A673 (cell line): ENCODE measurements around the gene NLRC5. TPM values are rescaled to one million over a fixed set of nuclear protein-coding genes. Genes with fewer than 3 reads are reported as not detected.

ENCODE experiments used
- BruUV-seq: library from RNA; stranded (reverse); fragments of 400-500 nt; replicated peaks from 2 replicates; lab custom pipeline; 2021; lab: Mats Ljungman, UMichigan
- CTCF ChIA-PET: fragments of 300-600 bp; sonication (Branson Sonifier 250); formaldehyde crosslinking; loops from one replicate; lab custom pipeline; 2022; ENCODE audit warnings: antibody characterized with exemption; lab: Charles Lee
- POLR2A ChIA-PET: fragments of 300-600 bp; sonication (Branson Sonifier 250); formaldehyde crosslinking; loops from one replicate; lab custom pipeline; 2022; ENCODE audit warnings: antibody characterized with exemption; ENCODE audit not compliant: low non-redundant PET; lab: Charles Lee
- DNase-seq: peaks from one replicate; pipeline ENCODE4 v3.0.0-alpha.2; 2015; ENCODE audit warnings: low spot score
- H3K27ac ChIP-seq: fragments of 200-600 bp; sonication (generic); 2 replicates; pipeline ENCODE4 v1.5.1; 2016; ENCODE audit warnings: mixed run types, low read depth, mild to moderate bottlenecking, mixed read lengths, antibody characterized with exemption, low read length; ENCODE audit not compliant: poor library complexity, severe bottlenecking
- H3K27me3 ChIP-seq: fragments of 200-600 bp; sonication (generic); replicated peaks from 2 replicates; pipeline ENCODE4 v1.6.1; 2017; ENCODE audit warnings: mixed run types, low read depth, mild to moderate bottlenecking, mixed read lengths, antibody characterized with exemption, low read length; ENCODE audit not compliant: insufficient read depth, poor library complexity
- H3K36me3 ChIP-seq: fragments of 200-600 bp; sonication (generic); 2 replicates; pipeline ENCODE4 v1.6.1; 2016; ENCODE audit warnings: mixed run types, mild to moderate bottlenecking, mixed read lengths, antibody characterized with exemption, low read length; ENCODE audit not compliant: insufficient read depth, poor library complexity, severe bottlenecking
- H3K4me1 ChIP-seq: fragments of 200-600 bp; sonication (generic); 2 replicates; pipeline ENCODE4 v1.6.1; 2017; ENCODE audit warnings: mixed run types, mild to moderate bottlenecking, mixed read lengths, antibody characterized with exemption, low read length; ENCODE audit not compliant: insufficient read depth, poor library complexity, severe bottlenecking
- H3K4me3 ChIP-seq: fragments of 200-600 bp; sonication (generic); 2 replicates; pipeline ENCODE4 v1.5.1; 2016; ENCODE audit warnings: low read depth, mixed run types, mild to moderate bottlenecking, mixed read lengths, low read length; ENCODE audit not compliant: poor library complexity, severe bottlenecking
- H3K9me3 ChIP-seq: fragments of 200-600 bp; sonication (generic); 2 replicates; pipeline ENCODE4 v1.6.1; 2016; ENCODE audit warnings: mixed run types, low read depth, mild to moderate bottlenecking, mixed read lengths, antibody characterized with exemption, low read length; ENCODE audit not compliant: poor library complexity, severe bottlenecking
- CTCF ChIP-seq: fragments of 300-800, 200-600 bp; sonication (generic); conservative IDR thresholded peaks from 2 replicates; pipeline ENCODE4 v1.5.1; 2017; ENCODE audit warnings: low read depth, mild to moderate bottlenecking, antibody characterized with exemption, low read length, moderate library complexity, mixed read lengths
- EZH2 ChIP-seq: fragments of 200-600 bp; sonication (generic); IDR thresholded peaks from 2 replicates; pipeline ENCODE4 v1.6.1; 2017; ENCODE audit warnings: borderline replicate concordance, low read depth, mild to moderate bottlenecking, mixed read lengths, antibody characterized with exemption, low read length; ENCODE audit not compliant: poor library complexity, severe bottlenecking
- intact Hi-C: fragments of 100-400 bp; cut with micrococcal nuclease; formaldehyde crosslinking; loops from one replicate; pipeline ENCODE4 v1.10.0; 2022; ENCODE audit not compliant: unreplicated experiment
- total RNA-seq: library from RNA; stranded (reverse); gene quantifications from 2 replicates; pipeline ENCODE4 v1.2.3, GENCODE V29; 2021

Gene NLRC5
- total RNA-seq, 1 experiment from 2014 or later, result 13.1 TPM

DNA sequence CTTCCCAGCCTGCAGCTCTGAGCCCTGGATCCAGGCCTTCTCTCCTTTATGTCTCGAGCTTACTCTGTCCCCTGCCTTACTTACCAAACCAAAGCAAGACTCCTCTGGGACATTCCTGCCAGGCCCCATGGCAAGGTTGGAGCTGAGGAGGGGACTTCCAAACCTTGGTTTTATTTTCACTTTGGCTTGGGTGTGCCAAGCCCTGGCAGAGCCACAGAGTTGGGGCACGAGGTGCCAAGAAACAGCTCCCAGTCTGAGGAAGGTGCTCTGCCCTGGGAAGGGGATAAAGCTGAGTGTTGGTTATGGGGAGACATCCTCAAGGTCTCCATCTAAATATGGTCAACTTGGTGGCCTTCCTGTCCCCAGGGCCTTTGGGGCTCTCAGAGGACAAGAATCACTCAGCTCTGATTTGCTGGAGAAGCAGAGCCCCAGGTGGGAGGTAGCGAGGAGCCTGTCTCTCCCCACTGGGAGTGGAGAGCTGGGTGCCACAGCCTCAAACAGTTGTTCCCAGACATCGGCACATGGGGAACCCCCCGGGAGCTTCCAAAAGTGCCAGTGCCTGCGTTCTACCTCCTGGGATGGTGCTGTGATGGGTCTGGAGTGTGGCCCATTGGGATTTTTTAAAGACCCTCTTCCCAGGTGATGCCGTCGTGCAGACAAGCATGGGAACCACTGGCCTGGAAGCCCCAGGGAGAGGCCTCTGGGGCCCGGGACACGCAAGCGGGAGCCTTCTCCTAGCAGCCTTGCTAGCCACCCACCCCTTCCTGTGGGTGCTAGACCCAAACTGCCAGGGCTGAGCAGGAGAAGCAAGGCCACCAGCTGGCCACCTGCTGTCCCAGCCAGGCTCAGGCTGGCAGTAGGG lies 10.3 kb downstream of the NLRC5 start:
- Histone ChIP-seq H3K9me3 (no peaks in the 10 kb centered on the region), H3K27me3 (no peaks in the 10 kb centered on the region), H3K36me3 (no peaks in the 10 kb centered on the region), H3K27ac (no peak overlapping the region), H3K4me3 (no peak overlapping the region), H3K4me1 (no peaks in the 10 kb centered on the region)
- TF ChIP-seq EZH2, result no peak
- no peak for TF ChIP-seq CTCF
- intact Hi-C loops, result no loop called here
- ChIA-PET CTCF (no interaction called here), POLR2A (no interaction called here)
- no peak for DNase-seq
- BruUV-seq, result no TSS peak

GRCh38 chr16:57000271-57001025 lies 11.1 kb downstream of the NLRC5 start:
- intact Hi-C loops, result no loop called here
- no peak overlapping the region for H3K4me3 ChIP-seq
- no peak for TF ChIP-seq CTCF
- TF ChIP-seq EZH2, result no peak
- H3K4me1 ChIP-seq, result no peaks in the 10 kb centered on the region
- ChIA-PET POLR2A (no interaction called here), CTCF (no interaction called here)
- H3K27ac ChIP-seq, result no peak overlapping the region
- H3K36me3 ChIP-seq, result no peaks in the 10 kb centered on the region
- no TSS peak for BruUV-seq
- no peaks in the 10 kb centered on the region for H3K27me3 ChIP-seq
- H3K9me3 ChIP-seq, result no peaks in the 10 kb centered on the region
- peak; percentile 49 for DNase-seq

GRCh38 chr16:57001026-57001679 lies 11.8 kb downstream of the NLRC5 start:
- Histone ChIP-seq H3K27me3 (no peaks in the 10 kb centered on the region), H3K4me1 (no peaks in the 10 kb centered on the region), H3K4me3 (no peak overlapping the region), H3K9me3 (no peaks in the 10 kb centered on the region), H3K36me3 (no peaks in the 10 kb centered on the region), H3K27ac (no peak overlapping the region)
- intact Hi-C loops, result no loop called here
- POLR2A ChIA-PET, result no interaction called here
- DNase-seq, result no peak
- no peak for TF ChIP-seq CTCF
- TF ChIP-seq EZH2, result no peak
- CTCF ChIA-PET, result no interaction called here
- BruUV-seq, result no TSS peak
